K562 (cell line): ENCODE results near the gene UBASH3A. TPM values are rescaled to one million over a fixed set of nuclear protein-coding genes. Genes with fewer than 3 reads are reported as not detected.
A peak's percentile ranks its signal among the peaks of the same experiment; 100 is the strongest.

ENCODE experiments used
- ATAC-seq: fragments of 200-7000 bp; cut with Tn5 transposase; 3 replicates; pipeline ENCODE4 v1.9.1; 2020; ENCODE audit warnings: moderate library complexity
- BruUV-seq: library from RNA; stranded (reverse); fragments of 400-500 nt; replicated peaks from 2 replicates; lab custom pipeline; 2021; lab: Mats Ljungman, UMichigan
- CTCF ChIA-PET: fragments of 300-600 bp; formaldehyde crosslinking; extraction: SDS; loops from one replicate; lab custom pipeline; 2021; ENCODE audit warnings: low intra/inter-chr PET ratio; lab: Yijun Ruan, JAX
- POLR2A ChIA-PET: fragments of 300-600, 350-650 bp; sonication (Branson Sonifier 250); formaldehyde crosslinking; extraction: SDS; loops from one replicate; lab custom pipeline; 2021; ENCODE audit warnings: antibody characterized with exemption, inconsistent platforms; lab: Yijun Ruan, JAX
- DNase-seq, 4 experiments: peaks; one replicate each; pipeline versions ENCODE4 v3.0.0 to v3.0.0-alpha.2; 2011 to 2018; ENCODE audit warnings: low spot score in 3 of 4, mixed read lengths in 3 of 4; ENCODE audit errors: extremely low read depth in 1 of 4
- FAIRE-seq: peaks from 2 replicates; lab custom pipeline; 2011; peaks lifted over from hg19 to GRCh38; lab: Jason Lieb, UNC
- H2AFZ ChIP-seq: 2 replicates; pipeline ENCODE4 v1.6.0; 2011; ENCODE audit warnings: low read depth, low read length, control low read depth, inconsistent platforms
- H3K27ac ChIP-seq: fragments of 200-600 bp; 3 replicates; pipeline ENCODE4 v1.8.0; 2011; ENCODE audit warnings: low read depth, mild to moderate bottlenecking, control low read depth, inconsistent platforms, low read length, moderate library complexity, mixed read lengths; ENCODE audit errors: extremely low read depth
- H3K27me3 ChIP-seq, 2 experiments: fragments of 300-600 bp in 1 of 2; 2 replicates in 1 of 2; 3 replicates in 1 of 2; pipeline versions ENCODE4 v1.6.0 to v1.8.0; 2011; ENCODE audit warnings: inconsistent platforms in 2 of 2, low read length in 2 of 2, mild to moderate bottlenecking in 1 of 2, mixed read lengths in 1 of 2, moderate library complexity in 1 of 2; ENCODE audit not compliant: control insufficient read depth in 2 of 2, insufficient read depth in 2 of 2
- H3K36me3 ChIP-seq: fragments of 300-600 bp; 3 replicates; pipeline ENCODE4 v1.8.0; 2011; ENCODE audit warnings: mild to moderate bottlenecking, low read length, inconsistent platforms; ENCODE audit not compliant: control insufficient read depth, insufficient read depth
- H3K4me1 ChIP-seq, 2 experiments: fragments of 200-600 bp in 1 of 2; replicated peaks in 1 of 2; 2 replicates in 1 of 2; 3 replicates in 1 of 2; pipeline versions ENCODE4 v1.5.1 to v1.8.0; 2011; ENCODE audit warnings: inconsistent platforms in 2 of 2, low read length in 2 of 2, mild to moderate bottlenecking in 1 of 2, mixed read lengths in 1 of 2, moderate library complexity in 1 of 2; ENCODE audit not compliant: control insufficient read depth in 2 of 2, insufficient read depth in 2 of 2
- H3K4me2 ChIP-seq: 2 replicates; pipeline ENCODE4 v1.6.1; 2011; ENCODE audit warnings: low read length, control low read depth, inconsistent platforms, mixed read lengths; ENCODE audit not compliant: insufficient read depth
- H3K4me3 ChIP-seq: fragments of 200-600 bp; sonication (generic), shearing (Covaris generic); 2 replicates; pipeline ENCODE4 v1.5.1; 2016; ENCODE audit warnings: control low read depth, inconsistent platforms
- H3K79me2 ChIP-seq: fragments of 200-600 bp; 3 replicates; pipeline ENCODE4 v1.8.0; 2011; ENCODE audit warnings: low read length, inconsistent platforms; ENCODE audit not compliant: control insufficient read depth, insufficient read depth
- H3K9ac ChIP-seq, 2 experiments: 2 replicates each; pipeline versions ENCODE4 v1.6.0 to v1.6.1; 2011; ENCODE audit warnings: low read depth in 2 of 2, low read length in 2 of 2, control low read depth in 1 of 2, inconsistent platforms in 1 of 2, mild to moderate bottlenecking in 1 of 2, mixed read lengths in 1 of 2; ENCODE audit not compliant: insufficient read depth in 1 of 2
- H3K9me1 ChIP-seq: one replicate; pipeline ENCODE4 v1.6.0; 2011; ENCODE audit warnings: inconsistent platforms, mild to moderate bottlenecking, low read length, moderate library complexity; ENCODE audit not compliant: control insufficient read depth, insufficient read depth
- H3K9me3 ChIP-seq: replicated peaks from 2 replicates; pipeline ENCODE4 v1.5.1; 2011; ENCODE audit warnings: low read depth, low read length, inconsistent platforms; ENCODE audit not compliant: control insufficient read depth, insufficient read depth
- H4K20me1 ChIP-seq: replicated peaks from 2 replicates; pipeline ENCODE4 v1.6.1; 2011; ENCODE audit warnings: low read length, inconsistent platforms, mixed read lengths; ENCODE audit not compliant: control insufficient read depth, insufficient read depth
- CBX3 ChIP-seq, 2 experiments: IDR thresholded peaks; 1 replicate in 1 of 2; 2 replicates in 1 of 2; pipeline ENCODE4 v1.6.1; 2012; ENCODE audit warnings: inconsistent platforms in 2 of 2, low read length in 2 of 2, borderline replicate concordance in 1 of 2, control low read depth in 1 of 2
- E4F1 ChIP-seq: fragments of 250-450 bp; sonication (Bioruptor Pico); IDR thresholded peaks from 2 replicates; pipeline ENCODE4 v1.5.0; 2021; ENCODE audit warnings: mild to moderate bottlenecking, borderline replicate concordance
- MAFG ChIP-seq: fragments of 450-650 bp; conservative IDR thresholded peaks from 2 replicates; pipeline ENCODE4 v1.6.1; 2016; ENCODE audit warnings: missing genetic modification characterization, missing compliant biosample characterization
- MCM7 ChIP-seq, 2 experiments: fragments of 450-650 bp; IDR thresholded peaks; 2 replicates each; pipeline ENCODE4 v1.6.1; 2016 to 2018
- MECOM ChIP-seq: fragments of 250-450 bp; sonication (Bioruptor Pico); IDR thresholded peaks from 2 replicates; pipeline ENCODE4 v1.8.0; 2022; ENCODE audit warnings: inconsistent platforms
- MIER1 ChIP-seq: fragments of 450-650 bp; IDR thresholded peaks from 2 replicates; pipeline ENCODE4 v1.6.1; 2016; ENCODE audit warnings: antibody characterized with exemption, mild to moderate bottlenecking, low read depth
- MLX ChIP-seq, 2 experiments: fragments of 450-650 bp in 1 of 2; sonication (generic) in 1 of 2; formaldehyde crosslinking; conservative IDR thresholded peaks; 2 replicates each; pipeline versions ENCODE4 v1.4.0 to v1.8.1; 2020 to 2022; ENCODE audit warnings: mild to moderate bottlenecking in 1 of 2, missing genetic modification reagents in 1 of 2
- PCBP1 ChIP-seq: fragments of 200-400 bp; formaldehyde crosslinking; IDR thresholded peaks from 2 replicates; pipeline ENCODE4 v1.6.1; 2018; ENCODE audit warnings: mild to moderate bottlenecking, low read depth, low read length; ENCODE audit not compliant: poor library complexity, severe bottlenecking
- PHF8 ChIP-seq: fragments of 200-600 bp; sonication (generic); IDR thresholded peaks from 2 replicates; pipeline ENCODE4 v1.6.1; 2012; ENCODE audit warnings: mixed run types, mild to moderate bottlenecking, inconsistent platforms, low read length, moderate library complexity, borderline replicate concordance
- POLR2B ChIP-seq: fragments of 450-650 bp; IDR thresholded peaks from 2 replicates; pipeline ENCODE4 v1.6.1; 2018; ENCODE audit warnings: low read depth; ENCODE audit not compliant: partially characterized antibody
- POU5F1 ChIP-seq: fragments of 150-350 bp; IDR thresholded peaks from 2 replicates; pipeline ENCODE4 v1.6.1; 2014; ENCODE audit warnings: borderline replicate concordance, low read length, low read depth, mild to moderate bottlenecking; ENCODE audit not compliant: partially characterized antibody
- PTTG1 ChIP-seq: fragments of 450-650 bp; IDR thresholded peaks from 2 replicates; pipeline ENCODE4 v1.6.1; 2016; ENCODE audit warnings: low read depth, mild to moderate bottlenecking, missing genetic modification characterization, missing compliant biosample characterization
- SETDB1 ChIP-seq: IDR thresholded peaks from one replicate; pipeline ENCODE4 v1.6.1; 2012; ENCODE audit warnings: low read length, control low read depth, inconsistent platforms
- ZBTB5 ChIP-seq: fragments of 450-650 bp; IDR thresholded peaks from 2 replicates; pipeline ENCODE4 v1.6.1; 2017; ENCODE audit warnings: antibody characterized with exemption
- ZNF512 ChIP-seq: IDR thresholded peaks from 2 replicates; pipeline ENCODE4 v1.6.1; 2016; ENCODE audit warnings: missing genetic modification characterization, missing compliant biosample characterization
- WGBS: fragments of 100-300 bp; shearing (Covaris generic); methylation state at CpG from one replicate; pipeline ENCODE4 v1.1.6; 2016; ENCODE audit warnings: low coverage, mixed read lengths; ENCODE audit not compliant: insufficient coverage; ENCODE audit errors: missing lambda C conversion rate; 5-methylcytosine and 5-hydroxymethylcytosine counted together
- in situ Hi-C: fragments of 300-500 bp; cut with MboI; formaldehyde crosslinking; loops from 4 replicates; pipeline ENCODE4 v1.15.0; 2018; ENCODE audit warnings: inconsistent platforms, mixed read lengths
- intact Hi-C: fragments of 100-400 bp; cut with micrococcal nuclease; formaldehyde crosslinking; loops from 2 replicates; pipeline ENCODE4 v1.14.2; 2022
- polyA plus RNA-seq, 8 experiments: library from polyadenylated mRNA; depleted of rRNA in 4 of 8; stranded (reverse) in 5 of 8; unstranded in 3 of 8; fragments of >200 nt; fragmentation: Nextera tagmentation in 2 of 8; fragmentation: Illumina TruSeq in 1 of 8; extraction: Ambion mirVana in 2 of 8; extraction: Trizol in 1 of 8; gene quantifications; 2 replicates each; pipeline versions ENCODE4 v1.2.1 to v1.2.3, GENCODE V29; 2011 to 2014; ENCODE audit warnings: inconsistent platforms in 1 of 8, missing spikeins in 1 of 8
- total RNA-seq, 7 experiments: library from RNA; depleted of rRNA in 6 of 7; stranded (reverse); fragments of >200 nt in 6 of 7; fragmentation: Illumina TruSeq in 2 of 7; extraction: Trizol in 2 of 7; gene quantifications; 2 replicates each; pipeline versions ENCODE4 v1.2.1 to v1.2.3, GENCODE V29; 2011 to 2021; ENCODE audit warnings: low replicate concordance in 1 of 7

The UBASH3A gene
- total and polyA plus RNA-seq, 9 of the 15 experiments (the other 6 are each of a cell fraction or from before 2014, with no cell fraction given) = 0.23 to 1.8 (median 1.1) TPM

GRCh38 chr21:42374457-42374856 lies 29.2 kb upstream of the UBASH3A start:
- DNase-seq (no peak), ATAC-seq (no peak), FAIRE-seq (peak; percentile 40)
- H4K20me1 ChIP-seq = peaks cover 11% of the 10 kb centered on the region; the same call in 1 of the 2 replicates
- CTCF ChIA-PET = no interaction called here
- BruUV-seq = no TSS peak
- no peaks in the 10 kb centered on the region for H3K36me3 ChIP-seq
- no peaks in the 10 kb centered on the region for H3K9me1 ChIP-seq
- no peaks in the 10 kb centered on the region for H3K79me2 ChIP-seq
- intact Hi-C loops = no loop called here
- no peak overlapping the region for H3K4me3 ChIP-seq
- H3K9ac ChIP-seq = no peak overlapping the region
- H2AFZ ChIP-seq = no peak overlapping the region
- POLR2A ChIA-PET = no interaction called here
- in situ Hi-C loops = no loop called here
- H3K27me3 ChIP-seq = peaks cover 16 to 66% of the 10 kb centered on the region in 2 experiments; a peak in 4 of 5 replicates
- H3K4me2 ChIP-seq = no peak overlapping the region
- H3K4me1 ChIP-seq = peaks cover 10 to 34% of the 10 kb centered on the region in 2 experiments; a peak in 4 of 5 replicates
- WGBS = 18% methylated on average over 7 of the region's 7 CpGs
- H3K9me3 ChIP-seq = no peaks in the 10 kb centered on the region
- no peak overlapping the region for H3K27ac ChIP-seq
- TF ChIP-seq MLX (CRISPR knock-in tag; conservative IDR thresholded peaks at IDR 0.05) (no peak), ZBTB5 (no peak), PCBP1 (no peak), SETDB1 (no peak), MIER1 (no peak), MCM7 (IDR thresholded peaks at IDR 0.05) (no peak), PHF8 (no peak), POLR2B (no peak), CBX3 (IDR thresholded peaks at IDR 0.05; ENCODE audit: borderline replicate concordance in 1 of 2, low read length in 2 of 2) (no peak), E4F1 (CRISPR knock-in tag) (no peak), ZNF512 (no peak), PTTG1 (tag) (no peak), MAFG (tag) (no peak), MECOM (no peak), POU5F1 (no peak)
